HEK293 (cell line): ENCODE results near the gene CNOT2.

ENCODE experiments used
- GLIS1 ChIP-seq: fragments of 450-650 bp; formaldehyde crosslinking; IDR thresholded peaks from 2 replicates; pipeline ENCODE4 v1.5.1; 2016; ENCODE audit warnings: missing biosample characterization, missing genetic modification characterization
- KLF16 ChIP-seq: fragments of 450-650 bp; formaldehyde crosslinking; IDR thresholded peaks from 2 replicates; pipeline ENCODE4 v1.5.1; 2017; ENCODE audit warnings: missing biosample characterization, missing genetic modification characterization
- KLF7 ChIP-seq: fragments of 450-650 bp; formaldehyde crosslinking; IDR thresholded peaks from 2 replicates; pipeline ENCODE4 v1.5.1; 2016; ENCODE audit warnings: missing biosample characterization, missing genetic modification characterization, borderline replicate concordance
- KLF9 ChIP-seq: fragments of 450-650 bp; formaldehyde crosslinking; IDR thresholded peaks from 2 replicates; pipeline ENCODE4 v1.5.1; 2016; ENCODE audit warnings: missing biosample characterization, missing genetic modification characterization, low read depth
- ZFHX2 ChIP-seq: fragments of 450-650 bp; formaldehyde crosslinking; conservative IDR thresholded peaks from 2 replicates; pipeline ENCODE4 v1.5.1; 2016; ENCODE audit warnings: missing biosample characterization, missing genetic modification characterization
- ZFP69B ChIP-seq: fragments of 450-650 bp; formaldehyde crosslinking; IDR thresholded peaks from 2 replicates; pipeline ENCODE4 v1.5.1; 2016; ENCODE audit warnings: missing biosample characterization, missing genetic modification characterization
- ZNF341 ChIP-seq: fragments of 450-650 bp; formaldehyde crosslinking; IDR thresholded peaks from 2 replicates; pipeline ENCODE4; 2016; ENCODE audit warnings: low read depth, missing biosample characterization, missing genetic modification characterization
- ZNF76 ChIP-seq: fragments of 450-650 bp; formaldehyde crosslinking; IDR thresholded peaks from 2 replicates; pipeline ENCODE4; 2016; ENCODE audit warnings: low read depth, missing biosample characterization, missing genetic modification characterization, borderline replicate concordance
- ZNF843 ChIP-seq: fragments of 450-650 bp; formaldehyde crosslinking; IDR thresholded peaks from 2 replicates; pipeline ENCODE4 v1.5.1; 2016; ENCODE audit warnings: missing biosample characterization, missing genetic modification characterization
- TF ChIP-seq, protein P1 (sequence below): sonication (generic); formaldehyde crosslinking; IDR thresholded peaks from 2 replicates; pipeline ENCODE4 v1.8.1; 2022; ENCODE audit warnings: mild to moderate bottlenecking, moderate library complexity, missing genetic modification reagents
- TF ChIP-seq, protein P2 (sequence below): IDR thresholded peaks from 2 replicates; pipeline ENCODE4 v1.6.1; 2011; ENCODE audit warnings: mild to moderate bottlenecking, low read depth, low read length, borderline replicate concordance
- TF ChIP-seq, protein P3 (sequence below): fragments of 450-650 bp; formaldehyde crosslinking; IDR thresholded peaks from 2 replicates; pipeline ENCODE4 v1.5.1; 2016; ENCODE audit warnings: missing biosample characterization, missing genetic modification characterization
- TF ChIP-seq, protein P4 (sequence below): fragments of 450-650 bp; formaldehyde crosslinking; IDR thresholded peaks from 2 replicates; pipeline ENCODE4 v1.5.1; 2016; ENCODE audit warnings: missing biosample characterization, missing genetic modification characterization, low read depth
- TF ChIP-seq, protein P5 (sequence below): fragments of 450-650 bp; formaldehyde crosslinking; IDR thresholded peaks from 2 replicates; pipeline ENCODE4 v1.5.1; 2016; ENCODE audit warnings: missing biosample characterization, missing genetic modification characterization
- TF ChIP-seq, protein P6 (sequence below): fragments of 450-650 bp; formaldehyde crosslinking; IDR thresholded peaks from 2 replicates; pipeline ENCODE4 v1.5.1; 2016; ENCODE audit warnings: missing biosample characterization, missing genetic modification characterization

CNOT2 gene

DNA sequence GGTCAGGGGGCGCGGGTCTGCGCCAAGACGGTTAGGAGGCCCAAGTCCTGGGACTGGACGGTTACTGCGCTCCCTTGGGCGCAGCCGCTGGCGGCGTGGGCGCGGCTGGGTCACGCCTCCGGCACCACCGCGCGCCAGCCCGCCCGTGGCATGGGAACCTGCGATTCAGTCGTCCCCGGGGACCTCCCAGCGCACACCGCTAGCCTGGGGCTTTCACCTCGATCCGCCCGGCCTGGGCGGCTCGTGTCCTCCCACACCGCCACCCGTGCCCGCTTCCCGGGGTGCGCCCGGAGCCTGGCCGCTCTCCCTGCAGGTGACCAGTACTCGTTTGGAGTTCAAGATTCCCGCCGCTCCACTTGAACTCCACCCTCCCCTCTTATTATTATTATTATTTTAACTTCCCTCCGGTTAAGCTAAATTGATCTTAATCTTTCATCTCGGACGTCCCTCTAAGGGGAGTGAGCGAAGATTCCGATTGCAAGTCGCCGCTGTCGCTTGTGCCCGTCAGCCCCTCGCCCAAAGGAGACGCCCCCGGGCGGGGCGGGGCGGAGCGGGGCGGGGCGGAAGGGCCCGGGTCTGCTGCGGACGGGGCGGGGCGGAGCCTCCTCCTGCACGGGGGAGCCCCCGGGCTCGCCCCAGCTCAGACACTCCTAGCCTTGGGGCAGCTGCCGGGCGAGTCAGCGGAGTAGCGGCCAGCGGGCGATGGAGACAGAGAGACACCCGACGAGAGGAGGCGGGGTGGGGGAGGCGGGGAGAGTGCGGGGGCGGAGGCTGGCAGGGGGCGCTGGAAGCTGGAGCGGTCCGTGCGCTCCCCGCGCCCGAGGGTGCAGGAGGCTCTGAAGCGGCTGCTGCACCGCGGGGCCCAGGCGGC is 122.7 kb downstream of the CNOT2 start, which contains the start of gene KCNMB4 (continued):
- TF ChIP-seq, protein P1, sequence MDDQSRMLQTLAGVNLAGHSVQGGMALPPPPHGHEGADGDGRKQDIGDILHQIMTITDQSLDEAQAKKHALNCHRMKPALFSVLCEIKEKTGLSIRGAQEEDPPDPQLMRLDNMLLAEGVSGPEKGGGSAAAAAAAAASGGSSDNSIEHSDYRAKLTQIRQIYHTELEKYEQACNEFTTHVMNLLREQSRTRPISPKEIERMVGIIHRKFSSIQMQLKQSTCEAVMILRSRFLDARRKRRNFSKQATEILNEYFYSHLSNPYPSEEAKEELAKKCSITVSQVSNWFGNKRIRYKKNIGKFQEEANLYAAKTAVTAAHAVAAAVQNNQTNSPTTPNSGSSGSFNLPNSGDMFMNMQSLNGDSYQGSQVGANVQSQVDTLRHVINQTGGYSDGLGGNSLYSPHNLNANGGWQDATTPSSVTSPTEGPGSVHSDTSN (CRISPR knock-in tag) = 0 out of 2 replicates have a peak, but pooled peaks have one; percentile 20
- TF ChIP-seq, protein P2, sequence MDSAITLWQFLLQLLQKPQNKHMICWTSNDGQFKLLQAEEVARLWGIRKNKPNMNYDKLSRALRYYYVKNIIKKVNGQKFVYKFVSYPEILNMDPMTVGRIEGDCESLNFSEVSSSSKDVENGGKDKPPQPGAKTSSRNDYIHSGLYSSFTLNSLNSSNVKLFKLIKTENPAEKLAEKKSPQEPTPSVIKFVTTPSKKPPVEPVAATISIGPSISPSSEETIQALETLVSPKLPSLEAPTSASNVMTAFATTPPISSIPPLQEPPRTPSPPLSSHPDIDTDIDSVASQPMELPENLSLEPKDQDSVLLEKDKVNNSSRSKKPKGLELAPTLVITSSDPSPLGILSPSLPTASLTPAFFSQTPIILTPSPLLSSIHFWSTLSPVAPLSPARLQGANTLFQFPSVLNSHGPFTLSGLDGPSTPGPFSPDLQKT = no peak
- TF ChIP-seq ZNF76 (tag by site-specific recombination) = peak; percentile 33; the same call in 1 of the 2 replicates
- TF ChIP-seq GLIS1 (tag by site-specific recombination) = peak; percentile 40
- peak; percentile 74 for TF ChIP-seq ZNF341 (tag by site-specific recombination)
- TF ChIP-seq, protein P3, sequence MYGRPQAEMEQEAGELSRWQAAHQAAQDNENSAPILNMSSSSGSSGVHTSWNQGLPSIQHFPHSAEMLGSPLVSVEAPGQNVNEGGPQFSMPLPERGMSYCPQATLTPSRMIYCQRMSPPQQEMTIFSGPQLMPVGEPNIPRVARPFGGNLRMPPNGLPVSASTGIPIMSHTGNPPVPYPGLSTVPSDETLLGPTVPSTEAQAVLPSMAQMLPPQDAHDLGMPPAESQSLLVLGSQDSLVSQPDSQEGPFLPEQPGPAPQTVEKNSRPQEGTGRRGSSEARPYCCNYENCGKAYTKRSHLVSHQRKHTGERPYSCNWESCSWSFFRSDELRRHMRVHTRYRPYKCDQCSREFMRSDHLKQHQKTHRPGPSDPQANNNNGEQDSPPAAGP = peak; percentile 84
- TF ChIP-seq KLF16 = peak; percentile 56
- TF ChIP-seq, protein P4, sequence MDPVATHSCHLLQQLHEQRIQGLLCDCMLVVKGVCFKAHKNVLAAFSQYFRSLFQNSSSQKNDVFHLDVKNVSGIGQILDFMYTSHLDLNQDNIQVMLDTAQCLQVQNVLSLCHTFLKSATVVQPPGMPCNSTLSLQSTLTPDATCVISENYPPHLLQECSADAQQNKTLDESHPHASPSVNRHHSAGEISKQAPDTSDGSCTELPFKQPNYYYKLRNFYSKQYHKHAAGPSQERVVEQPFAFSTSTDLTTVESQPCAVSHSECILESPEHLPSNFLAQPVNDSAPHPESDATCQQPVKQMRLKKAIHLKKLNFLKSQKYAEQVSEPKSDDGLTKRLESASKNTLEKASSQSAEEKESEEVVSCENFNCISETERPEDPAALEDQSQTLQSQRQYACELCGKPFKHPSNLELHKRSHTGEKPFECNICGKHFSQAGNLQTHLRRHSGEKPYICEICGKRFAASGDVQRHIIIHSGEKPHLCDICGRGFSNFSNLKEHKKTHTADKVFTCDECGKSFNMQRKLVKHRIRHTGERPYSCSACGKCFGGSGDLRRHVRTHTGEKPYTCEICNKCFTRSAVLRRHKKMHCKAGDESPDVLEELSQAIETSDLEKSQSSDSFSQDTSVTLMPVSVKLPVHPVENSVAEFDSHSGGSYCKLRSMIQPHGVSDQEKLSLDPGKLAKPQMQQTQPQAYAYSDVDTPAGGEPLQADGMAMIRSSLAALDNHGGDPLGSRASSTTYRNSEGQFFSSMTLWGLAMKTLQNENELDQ (tag by site-specific recombination) = no peak
- TF ChIP-seq ZNF843 (tag by site-specific recombination) = 0 out of 2 replicates have a peak, but pooled peaks have one; percentile 13
- TF ChIP-seq ZFHX2 = peak; percentile 87
- TF ChIP-seq KLF7 (tag by site-specific recombination) = peak; percentile 56; the same call in 1 of the 2 replicates
- TF ChIP-seq KLF9 = peak; percentile 87
- TF ChIP-seq, protein P5, sequence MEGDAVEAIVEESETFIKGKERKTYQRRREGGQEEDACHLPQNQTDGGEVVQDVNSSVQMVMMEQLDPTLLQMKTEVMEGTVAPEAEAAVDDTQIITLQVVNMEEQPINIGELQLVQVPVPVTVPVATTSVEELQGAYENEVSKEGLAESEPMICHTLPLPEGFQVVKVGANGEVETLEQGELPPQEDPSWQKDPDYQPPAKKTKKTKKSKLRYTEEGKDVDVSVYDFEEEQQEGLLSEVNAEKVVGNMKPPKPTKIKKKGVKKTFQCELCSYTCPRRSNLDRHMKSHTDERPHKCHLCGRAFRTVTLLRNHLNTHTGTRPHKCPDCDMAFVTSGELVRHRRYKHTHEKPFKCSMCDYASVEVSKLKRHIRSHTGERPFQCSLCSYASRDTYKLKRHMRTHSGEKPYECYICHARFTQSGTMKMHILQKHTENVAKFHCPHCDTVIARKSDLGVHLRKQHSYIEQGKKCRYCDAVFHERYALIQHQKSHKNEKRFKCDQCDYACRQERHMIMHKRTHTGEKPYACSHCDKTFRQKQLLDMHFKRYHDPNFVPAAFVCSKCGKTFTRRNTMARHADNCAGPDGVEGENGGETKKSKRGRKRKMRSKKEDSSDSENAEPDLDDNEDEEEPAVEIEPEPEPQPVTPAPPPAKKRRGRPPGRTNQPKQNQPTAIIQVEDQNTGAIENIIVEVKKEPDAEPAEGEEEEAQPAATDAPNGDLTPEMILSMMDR (tag by site-specific recombination) = no peak
- TF ChIP-seq, protein P6, sequence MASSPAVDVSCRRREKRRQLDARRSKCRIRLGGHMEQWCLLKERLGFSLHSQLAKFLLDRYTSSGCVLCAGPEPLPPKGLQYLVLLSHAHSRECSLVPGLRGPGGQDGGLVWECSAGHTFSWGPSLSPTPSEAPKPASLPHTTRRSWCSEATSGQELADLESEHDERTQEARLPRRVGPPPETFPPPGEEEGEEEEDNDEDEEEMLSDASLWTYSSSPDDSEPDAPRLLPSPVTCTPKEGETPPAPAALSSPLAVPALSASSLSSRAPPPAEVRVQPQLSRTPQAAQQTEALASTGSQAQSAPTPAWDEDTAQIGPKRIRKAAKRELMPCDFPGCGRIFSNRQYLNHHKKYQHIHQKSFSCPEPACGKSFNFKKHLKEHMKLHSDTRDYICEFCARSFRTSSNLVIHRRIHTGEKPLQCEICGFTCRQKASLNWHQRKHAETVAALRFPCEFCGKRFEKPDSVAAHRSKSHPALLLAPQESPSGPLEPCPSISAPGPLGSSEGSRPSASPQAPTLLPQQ (tag by site-specific recombination) = no peak
- TF ChIP-seq ZFP69B = no peak
- TF ChIP-seq, all 188 proteins: peak for 36
